Measurements from ENCODE around the gene UBE2C. TPM values are rescaled to one million over a fixed set of nuclear protein-coding genes. Genes with fewer than 3 reads are reported as not detected.

Gene UBE2C
- total and polyA plus RNA-seq, 2 donors (not counting 1 experiment from before 2014, with no cell fraction given): 0.54 to 2.4 TPM

- Histone ChIP-seq H3K27ac (ENCODE audit: low read length in 2 of 2) (no peak overlapping the region), H3K9ac (ENCODE audit: low read length) (no peak overlapping the region), H3K4me2 (replicated peaks; ENCODE audit: low read depth, low read length, poor library complexity, severe bottlenecking) (no peak overlapping the region), H3K4me3 (ENCODE audit: control extremely low read depth in 1 of 5, extremely low read depth in 1 of 5, insufficient read depth in 1 of 5, low read depth in 2 of 5, low read length in 4 of 5) (no peak overlapping the region), H3K79me2 (ENCODE audit: control insufficient read depth, insufficient read depth, low read length) (no peaks in the 10 kb centered on the region), H3K9me3 (ENCODE audit: control extremely low read depth in 1 of 3, control insufficient read depth in 2 of 3, insufficient read depth in 1 of 3, low read length in 2 of 3) (no peaks in the 10 kb centered on the region), H3K27me3 (replicated peaks in 1 of 4; ENCODE audit: control extremely low read depth in 1 of 4, control insufficient read depth in 3 of 4, insufficient read depth in 4 of 4, low read length in 3 of 4) (no peaks in the 10 kb centered on the region), H3K36me3 (replicated peaks in 1 of 2; ENCODE audit: control extremely low read depth in 1 of 2, control insufficient read depth in 1 of 2, extremely low read depth in 1 of 2, insufficient read depth in 2 of 2, low read length in 1 of 2) (no peaks in the 10 kb centered on the region), H2AFZ (ENCODE audit: insufficient read depth, low read depth, low read length, poor library complexity, severe bottlenecking) (peak overlapping the region; percentile 0), H4K20me1 (ENCODE audit: control insufficient read depth, insufficient read depth, low read length, poor library complexity, severe bottlenecking) (no peaks in the 10 kb centered on the region), H3K4me1 (ENCODE audit: control insufficient read depth in 2 of 2, insufficient read depth in 2 of 2, low read length in 2 of 2) (peaks cover 0 to 5% of the 10 kb centered on the region in 2 donors)
- WGBS (ENCODE audit: insufficient coverage): no CpG with 5 or more reads among the region's 4 CpGs
- ChIA-PET POLR2A (no interaction called here), CTCF (interaction anchor here (0.7 to 8.5 kb wide), 3 partner anchors 132 to 445 kb away, joined by 4 to 135 read pairs (median 4); no protein-coding TSS in a partner anchor)
- intact Hi-C loops (cut with micrococcal nuclease): no loop called here
- Mint-ChIP-seq H3K27ac (no peak overlapping the region), H3K4me3 (no peak overlapping the region), H3K9me3 (ENCODE audit: insufficient read depth) (no peaks in the 10 kb centered on the region), H3K4me1 (peaks cover 4% of the 10 kb centered on the region), H3K27me3 (peaks cover 5% of the 10 kb centered on the region)
- ATAC-seq (ENCODE audit: low read depth): no peak
- TF ChIP-seq EZH2 (IDR thresholded peaks at IDR 0.05; ENCODE audit: borderline replicate concordance, insufficient read depth, low read depth, low read length, poor library complexity, severe bottlenecking): no peak
- no peak for TF ChIP-seq CTCF (IDR thresholded peaks at IDR 0.05)
- DNase-seq: no peak
These were observed 47.1 kb upstream of the UBE2C start for GRCh38 chr20:45765307-45765875.

- 25% methylated on average over 2 of the region's 3 CpGs for WGBS (ENCODE audit: insufficient coverage)
- H3K4me3 Mint-ChIP-seq: no peak overlapping the region
- no peak overlapping the region for H3K27ac Mint-ChIP-seq
- no peaks in the 10 kb centered on the region for H3K9me3 ChIP-seq (ENCODE audit: control extremely low read depth in 1 of 3, control insufficient read depth in 2 of 3, insufficient read depth in 1 of 3, low read length in 2 of 3)
- H3K9me3 Mint-ChIP-seq (ENCODE audit: insufficient read depth): no peaks in the 10 kb centered on the region
- peak overlapping the region; percentile 0 for H2AFZ ChIP-seq (ENCODE audit: insufficient read depth, low read depth, low read length, poor library complexity, severe bottlenecking)
- H3K4me1 Mint-ChIP-seq: peaks cover 6% of the 10 kb centered on the region
- ATAC-seq (ENCODE audit: low read depth) (no peak), DNase-seq (no peak)
- H3K9ac ChIP-seq (ENCODE audit: low read length): no peak overlapping the region
- no peaks in the 10 kb centered on the region for H3K27me3 ChIP-seq (replicated peaks in 1 of 4; ENCODE audit: control extremely low read depth in 1 of 4, control insufficient read depth in 3 of 4, insufficient read depth in 4 of 4, low read length in 3 of 4)
- H4K20me1 ChIP-seq (ENCODE audit: control insufficient read depth, insufficient read depth, low read length, poor library complexity, severe bottlenecking): no peaks in the 10 kb centered on the region
- H3K27ac ChIP-seq (ENCODE audit: low read length in 2 of 2): no peak overlapping the region
- no peak overlapping the region for H3K4me2 ChIP-seq (replicated peaks; ENCODE audit: low read depth, low read length, poor library complexity, severe bottlenecking)
- H3K4me3 ChIP-seq (ENCODE audit: control extremely low read depth in 1 of 5, extremely low read depth in 1 of 5, insufficient read depth in 1 of 5, low read depth in 2 of 5, low read length in 4 of 5): no peak overlapping the region
- intact Hi-C loops (cut with micrococcal nuclease): no loop called here
- H3K4me1 ChIP-seq (ENCODE audit: control insufficient read depth in 2 of 2, insufficient read depth in 2 of 2, low read length in 2 of 2): peaks cover 0 to 8% of the 10 kb centered on the region in 2 donors
- H3K79me2 ChIP-seq (ENCODE audit: control insufficient read depth, insufficient read depth, low read length): no peaks in the 10 kb centered on the region
- no peaks in the 10 kb centered on the region for H3K36me3 ChIP-seq (replicated peaks in 1 of 2; ENCODE audit: control extremely low read depth in 1 of 2, control insufficient read depth in 1 of 2, extremely low read depth in 1 of 2, insufficient read depth in 2 of 2, low read length in 1 of 2)
- ChIA-PET CTCF (interaction anchor here (8.5 kb wide), 1 partner anchor 445 kb away, joined by 135 read pairs; no protein-coding TSS in a partner anchor), POLR2A (no interaction called here)
- peaks cover 4% of the 10 kb centered on the region for H3K27me3 Mint-ChIP-seq
- TF ChIP-seq EZH2 (IDR thresholded peaks at IDR 0.05; ENCODE audit: borderline replicate concordance, insufficient read depth, low read depth, low read length, poor library complexity, severe bottlenecking): no peak
- TF ChIP-seq CTCF (IDR thresholded peaks at IDR 0.05): no peak
These were observed 46.5 kb upstream of the UBE2C start for GRCh38 chr20:45765980-45766379.
